GM12878 (cell line): Measurements from ENCODE around the gene FAM117B. TPM values are rescaled to one million over a fixed set of nuclear protein-coding genes. Genes with fewer than 3 reads are reported as not detected.

Experiments
- ATF2 ChIP-seq: IDR thresholded peaks from 2 replicates; pipeline ENCODE4 v1.6.1; 2012; ENCODE audit warnings: low read length, inconsistent platforms
- CEBPZ ChIP-seq: fragments of 150-350 bp; IDR thresholded peaks from 2 replicates; pipeline ENCODE4 v1.6.1; 2016; ENCODE audit warnings: low read depth, low read length
- E2F8 ChIP-seq: fragments of 450-650 bp; IDR thresholded peaks from 2 replicates; pipeline ENCODE4 v1.6.1; 2018; ENCODE audit warnings: mild to moderate bottlenecking, low read depth, moderate library complexity; ENCODE audit not compliant: partially characterized antibody
- IRF3 ChIP-seq: fragments of 450-650 bp; IDR thresholded peaks from 2 replicates; pipeline ENCODE4 v1.6.1; 2014; ENCODE audit warnings: mild to moderate bottlenecking
- MEF2A ChIP-seq: IDR thresholded peaks from 2 replicates; pipeline ENCODE4 v1.6.1; 2011; ENCODE audit warnings: low read depth, mild to moderate bottlenecking, low read length, moderate library complexity; ENCODE audit not compliant: insufficient read depth
- MYC ChIP-seq: IDR thresholded peaks from 2 replicates; pipeline ENCODE4 v1.6.1; 2011; ENCODE audit warnings: mild to moderate bottlenecking, low read length, moderate library complexity, inconsistent platforms; ENCODE audit not compliant: insufficient read depth, insufficient replicate concordance, insufficient read length, severe bottlenecking
- NFIC ChIP-seq: IDR thresholded peaks from 2 replicates; pipeline ENCODE4 v1.6.1; 2012; ENCODE audit warnings: low read depth, mild to moderate bottlenecking, inconsistent platforms, low read length, moderate library complexity
- POLR2A ChIP-seq: IDR thresholded peaks from 2 replicates; pipeline ENCODE4 v1.6.1; 2011; ENCODE audit warnings: low read depth, mild to moderate bottlenecking, low read length
- POU2F2 ChIP-seq: IDR thresholded peaks from 3 replicates; pipeline ENCODE4 v1.6.1; 2011; ENCODE audit warnings: low read depth, mild to moderate bottlenecking, low read length, borderline replicate concordance
- PRDM15 ChIP-seq: fragments of 450-650 bp; formaldehyde crosslinking; IDR thresholded peaks from 2 replicates; pipeline ENCODE4 v1.4.0; 2020; ENCODE audit warnings: mild to moderate bottlenecking, moderate library complexity
- RAD51 ChIP-seq: fragments of 450-650 bp; IDR thresholded peaks from 2 replicates; pipeline ENCODE4 v1.6.1; 2016; ENCODE audit warnings: moderate library complexity, mild to moderate bottlenecking, inconsistent platforms
- TCF3 ChIP-seq: IDR thresholded peaks from 2 replicates; pipeline ENCODE4 v1.6.1; 2012; ENCODE audit warnings: low read depth, mild to moderate bottlenecking, low read length, borderline replicate concordance; ENCODE audit not compliant: insufficient read depth
- USF2 ChIP-seq: IDR thresholded peaks from 2 replicates; pipeline ENCODE4 v1.6.1; 2011; ENCODE audit warnings: low read depth, low read length, improper control_type of control experiment, borderline replicate concordance
- ZNF207 ChIP-seq: fragments of 450-650 bp; IDR thresholded peaks from 2 replicates; pipeline ENCODE4 v1.6.1; 2014; ENCODE audit warnings: antibody characterized with exemption, mild to moderate bottlenecking, borderline replicate concordance
- ZNF622 ChIP-seq: fragments of 450-650 bp; IDR thresholded peaks from 2 replicates; pipeline ENCODE4 v1.6.1; 2017; ENCODE audit warnings: mild to moderate bottlenecking, inconsistent platforms
- polyA plus RNA-seq, 11 experiments: library from polyadenylated mRNA; depleted of rRNA in 4 of 11; unstranded in 6 of 11; stranded (reverse) in 5 of 11; fragments of >200 nt; fragmentation: Nextera tagmentation in 4 of 11; fragmentation: Illumina TruSeq in 1 of 11; extraction: Ambion mirVana in 4 of 11; extraction: Trizol in 1 of 11; gene quantifications; 1 replicate in 1 of 11; 2 replicates in 10 of 11; pipeline versions ENCODE4 v1.2.1 to v1.2.3, GENCODE V29; 2011 to 2016; ENCODE audit warnings: inconsistent platforms in 2 of 11, missing spikeins in 2 of 11, low read depth in 1 of 11
- total RNA-seq, 4 experiments: library from RNA; depleted of rRNA in 3 of 4; stranded (reverse); fragments of >200 nt in 3 of 4; fragmentation: Illumina TruSeq in 1 of 4; extraction: Trizol in 1 of 4; gene quantifications; 2 replicates each; pipeline versions ENCODE4 v1.2.1 to v1.2.3, GENCODE V29; 2013 to 2021

Gene FAM117B
- total and polyA plus RNA-seq, 10 of the 15 experiments (the other 5 are each of a cell fraction or from before 2014, with no cell fraction given): 1.6 to 7.6 (median 4.2) TPM

GRCh38 chr2:202609381-202610145, 25.2 kb upstream of the FAM117B start (continued):
- TF ChIP-seq IRF3 (no peak), RAD51 (no peak), ATF2 (peak; percentile 64), PRDM15 (CRISPR knock-in tag) (no peak), ZNF622 (no peak), POU2F2 (no peak; the same call in 2 of the 3 replicates), MYC (no peak), E2F8 (no peak), POLR2A (no peak), ZNF207 (no peak), NFIC (peak; percentile 83), MEF2A (peak; percentile 73), USF2 (no peak), CEBPZ (no peak), TCF3 (no peak)
